Measurements from ENCODE around the gene TRIO.

The TRIO gene

GRCh38 chr5:14451871-14452270, 308.7 kb downstream of the TRIO start:
- no peak for DNase-seq (ENCODE audit: low read depth, low spot score)
- TF ChIP-seq YY1 (IDR thresholded peaks at IDR 0.05; ENCODE audit: insufficient read depth, insufficient read length) (no peak), SUZ12 (IDR thresholded peaks at IDR 0.05; ENCODE audit: extremely low read depth, insufficient read depth, insufficient read length) (no peak), ZNF274 (IDR thresholded peaks at IDR 0.05; ENCODE audit: low read depth, low read length) (no peak)
- Histone ChIP-seq H3K9me3 (ENCODE audit: insufficient read depth, low read length) (peaks cover 22% of the 10 kb centered on the region), H3K9ac (ENCODE audit: insufficient read length, low read depth) (no peak overlapping the region), H3K27me3 (ENCODE audit: insufficient read depth, insufficient read length) (no peaks in the 10 kb centered on the region), H3K4me3 (ENCODE audit: insufficient read length, low read depth) (no peak overlapping the region), H3K36me3 (ENCODE audit: insufficient read depth, insufficient read length, low read length) (peaks cover 27% of the 10 kb centered on the region), H3K4me1 (ENCODE audit: insufficient read depth, insufficient read length) (peaks cover 5% of the 10 kb centered on the region)

GRCh38 chr5:14452685-14453454, 309.7 kb downstream of the TRIO start:
- H3K4me3 ChIP-seq (ENCODE audit: insufficient read length, low read depth) = no peak overlapping the region
- no peak for DNase-seq (ENCODE audit: low read depth, low spot score)

DNA sequence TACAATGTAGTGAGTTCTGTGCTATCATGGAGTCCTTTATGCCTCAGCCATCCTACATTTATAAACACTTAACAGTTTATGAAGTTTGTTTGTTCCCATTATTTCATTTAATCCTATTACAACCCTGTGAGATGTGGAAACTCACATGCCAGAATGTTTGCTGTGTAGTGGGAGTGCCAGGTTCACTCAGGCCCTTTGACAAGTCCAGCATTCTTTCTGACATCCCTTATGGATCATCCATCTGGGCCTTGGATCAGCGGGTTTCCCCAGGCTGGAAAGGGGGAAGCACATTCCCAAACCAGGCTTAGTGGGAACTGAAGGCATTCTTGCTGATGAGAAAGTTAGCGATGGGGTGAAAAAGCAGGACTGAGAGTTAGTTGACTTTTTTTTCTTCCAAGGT, 310.3 kb downstream of the TRIO start:
- Histone ChIP-seq H3K36me3 (ENCODE audit: insufficient read depth, insufficient read length, low read length) (peaks cover 35% of the 10 kb centered on the region), H3K4me1 (ENCODE audit: insufficient read depth, insufficient read length) (peaks cover under 1% of the 10 kb centered on the region), H3K27me3 (ENCODE audit: insufficient read depth, insufficient read length) (no peaks in the 10 kb centered on the region), H3K4me3 (ENCODE audit: insufficient read length, low read depth) (no peak overlapping the region), H3K9me3 (ENCODE audit: insufficient read depth, low read length) (peaks cover 22% of the 10 kb centered on the region), H3K9ac (ENCODE audit: insufficient read length, low read depth) (no peak overlapping the region)
- TF ChIP-seq YY1 (IDR thresholded peaks at IDR 0.05; ENCODE audit: insufficient read depth, insufficient read length) = no peak
- TF ChIP-seq SUZ12 (IDR thresholded peaks at IDR 0.05; ENCODE audit: extremely low read depth, insufficient read depth, insufficient read length) = no peak
- no peak for DNase-seq (ENCODE audit: low read depth, low spot score)

More at GRCh38 chr5:14452685-14453454, 309.7 kb downstream of the TRIO start:
- H3K36me3 ChIP-seq (ENCODE audit: insufficient read depth, insufficient read length, low read length) = peaks cover 31% of the 10 kb centered on the region
- H3K4me1 ChIP-seq (ENCODE audit: insufficient read depth, insufficient read length) = peaks cover 5% of the 10 kb centered on the region
- H3K27me3 ChIP-seq (ENCODE audit: insufficient read depth, insufficient read length) = no peaks in the 10 kb centered on the region
- H3K9ac ChIP-seq (ENCODE audit: insufficient read length, low read depth) = no peak overlapping the region
- TF ChIP-seq YY1 (IDR thresholded peaks at IDR 0.05; ENCODE audit: insufficient read depth, insufficient read length) = no peak
- TF ChIP-seq ZNF274 (IDR thresholded peaks at IDR 0.05; ENCODE audit: low read depth, low read length) = no peak
- no peak for TF ChIP-seq SUZ12 (IDR thresholded peaks at IDR 0.05; ENCODE audit: extremely low read depth, insufficient read depth, insufficient read length)
- peaks cover 22% of the 10 kb centered on the region for H3K9me3 ChIP-seq (ENCODE audit: insufficient read depth, low read length)

- H3K27me3 ChIP-seq (ENCODE audit: insufficient read depth, insufficient read length) = no peaks in the 10 kb centered on the region
- no peak for TF ChIP-seq ZNF274 (IDR thresholded peaks at IDR 0.05; ENCODE audit: low read depth, low read length)
- no peak for TF ChIP-seq SUZ12 (IDR thresholded peaks at IDR 0.05; ENCODE audit: extremely low read depth, insufficient read depth, insufficient read length)
- H3K36me3 ChIP-seq (ENCODE audit: insufficient read depth, insufficient read length, low read length) = peaks cover 40% of the 10 kb centered on the region
These were observed 312.7 kb downstream of the TRIO start for GRCh38 chr5:14455814-14456321.

GRCh38 chr5:14457476-14457875, 314.3 kb downstream of the TRIO start:
- DNase-seq (ENCODE audit: low read depth, low spot score) = no peak
- no peak overlapping the region for H3K4me3 ChIP-seq (ENCODE audit: insufficient read length, low read depth)
- H3K27me3 ChIP-seq (ENCODE audit: insufficient read depth, insufficient read length) = no peaks in the 10 kb centered on the region
- H3K36me3 ChIP-seq (ENCODE audit: insufficient read depth, insufficient read length, low read length) = peaks cover 52% of the 10 kb centered on the region
- no peak overlapping the region for H3K9ac ChIP-seq (ENCODE audit: insufficient read length, low read depth)
- TF ChIP-seq YY1 (IDR thresholded peaks at IDR 0.05; ENCODE audit: insufficient read depth, insufficient read length) (no peak), ZNF274 (IDR thresholded peaks at IDR 0.05; ENCODE audit: low read depth, low read length) (no peak), SUZ12 (IDR thresholded peaks at IDR 0.05; ENCODE audit: extremely low read depth, insufficient read depth, insufficient read length) (no peak)
- H3K4me1 ChIP-seq (ENCODE audit: insufficient read depth, insufficient read length) = no peaks in the 10 kb centered on the region
- peaks cover 22% of the 10 kb centered on the region for H3K9me3 ChIP-seq (ENCODE audit: insufficient read depth, low read length)

More at GRCh38 chr5:14455814-14456321, 312.7 kb downstream of the TRIO start:
- Histone ChIP-seq H3K9me3 (ENCODE audit: insufficient read depth, low read length) (peaks cover 22% of the 10 kb centered on the region), H3K9ac (ENCODE audit: insufficient read length, low read depth) (no peak overlapping the region), H3K4me1 (ENCODE audit: insufficient read depth, insufficient read length) (no peaks in the 10 kb centered on the region), H3K4me3 (ENCODE audit: insufficient read length, low read depth) (no peak overlapping the region)
- DNase-seq (ENCODE audit: low read depth, low spot score) = no peak

- TF ChIP-seq YY1 (IDR thresholded peaks at IDR 0.05; ENCODE audit: insufficient read depth, insufficient read length) (no peak), ZNF274 (IDR thresholded peaks at IDR 0.05; ENCODE audit: low read depth, low read length) (no peak), SUZ12 (IDR thresholded peaks at IDR 0.05; ENCODE audit: extremely low read depth, insufficient read depth, insufficient read length) (no peak)
- Histone ChIP-seq H3K4me1 (ENCODE audit: insufficient read depth, insufficient read length) (no peaks in the 10 kb centered on the region), H3K36me3 (ENCODE audit: insufficient read depth, insufficient read length, low read length) (peaks cover 61% of the 10 kb centered on the region), H3K9ac (ENCODE audit: insufficient read length, low read depth) (no peak overlapping the region), H3K27me3 (ENCODE audit: insufficient read depth, insufficient read length) (no peaks in the 10 kb centered on the region), H3K9me3 (ENCODE audit: insufficient read depth, low read length) (peaks cover 22% of the 10 kb centered on the region), H3K4me3 (ENCODE audit: insufficient read length, low read depth) (no peak overlapping the region)
- no peak for DNase-seq (ENCODE audit: low read depth, low spot score)
These were observed 315.3 kb downstream of the TRIO start for GRCh38 chr5:14458414-14458813.

GRCh38 chr5:14460844-14461398, 317.8 kb downstream of the TRIO start:
- peaks cover 9% of the 10 kb centered on the region for H3K9me3 ChIP-seq (ENCODE audit: insufficient read depth, low read length)
- no peaks in the 10 kb centered on the region for H3K4me1 ChIP-seq (ENCODE audit: insufficient read depth, insufficient read length)
- no peak overlapping the region for H3K4me3 ChIP-seq (ENCODE audit: insufficient read length, low read depth)
- no peak overlapping the region for H3K9ac ChIP-seq (ENCODE audit: insufficient read length, low read depth)
- H3K36me3 ChIP-seq (ENCODE audit: insufficient read depth, insufficient read length, low read length) = peaks cover 70% of the 10 kb centered on the region
- no peak for DNase-seq (ENCODE audit: low read depth, low spot score)
- H3K27me3 ChIP-seq (ENCODE audit: insufficient read depth, insufficient read length) = no peaks in the 10 kb centered on the region
- TF ChIP-seq SUZ12 (IDR thresholded peaks at IDR 0.05; ENCODE audit: extremely low read depth, insufficient read depth, insufficient read length) (no peak), YY1 (IDR thresholded peaks at IDR 0.05; ENCODE audit: insufficient read depth, insufficient read length) (no peak), ZNF274 (IDR thresholded peaks at IDR 0.05; ENCODE audit: low read depth, low read length) (no peak)
